Measurements from ENCODE around the gene ATF7IP2. TPM values are rescaled to one million over a fixed set of nuclear protein-coding genes. Genes with fewer than 3 reads are reported as not detected.

Gene ATF7IP2
- total RNA-seq, 1 donor = 33.9 TPM

Small RNA genes lying within 50 kb of the gene (small RNA-seq; reads per million reads assigned to genes)
- not detected for gene RNU6-633P

Other genes with a start within 250 kb of the ATF7IP2 start
- gene GRIN2A, start 203.6 kb upstream of the ATF7IP2 start, total RNA-seq = under 0.01 TPM
- gene EMP2, start 194.5 kb downstream of the ATF7IP2 start, total RNA-seq = under 0.01 TPM

Measured in hematopoietic multipotent progenitor cell (in vitro differentiated cells).